ENCODE measurements around the gene ZFYVE28. TPM values are rescaled to one million over a fixed set of nuclear protein-coding genes. Genes with fewer than 3 reads are reported as not detected.

Gene ZFYVE28
- total and polyA plus RNA-seq, 8 donors: 4.9 to 88.8 (median 7.3) TPM

GRCh38 chr4:2285613-2286381, 132.6 kb downstream of the ZFYVE28 start:
- H3K4me3 ChIP-seq: no peak overlapping the region
- 80 to 83% (median 82%) methylated on average over 23 to 27 of the region's 27 CpGs for WGBS, 5 donors
- DNase-seq: no peak
- peaks cover 0 to 4% (median 2%) of the 10 kb centered on the region in 4 donors for H3K36me3 ChIP-seq
- H3K27ac ChIP-seq: no peak overlapping the region
- TF ChIP-seq EP300 (IDR thresholded peaks at IDR 0.05) (no peak), POLR2AphosphoS5 (IDR thresholded peaks at IDR 0.05) (no peak)
- no peaks in the 10 kb centered on the region for H3K9me3 ChIP-seq
- intact Hi-C loops (cut with DNase I; ENCODE audit: low total_unique reads): no loop called here
- H3K4me1 ChIP-seq: no peaks in the 10 kb centered on the region
- no peaks in the 10 kb centered on the region for H3K27me3 ChIP-seq

GRCh38 chr4:2284934-2285612, 133.4 kb downstream of the ZFYVE28 start:
- Histone ChIP-seq H3K36me3 (peaks cover 0 to 4% (median 2%) of the 10 kb centered on the region in 4 donors), H3K27ac (no peak overlapping the region), H3K4me1 (no peaks in the 10 kb centered on the region), H3K9me3 (no peaks in the 10 kb centered on the region), H3K27me3 (no peaks in the 10 kb centered on the region), H3K4me3 (no peak overlapping the region)
- intact Hi-C loops (cut with DNase I; ENCODE audit: low total_unique reads): no loop called here
- 80 to 90% (median 86%) methylated on average over 14 to 15 of the region's 15 CpGs for WGBS, 5 donors
- TF ChIP-seq CTCF (IDR thresholded peaks at IDR 0.05): no peak
- TF ChIP-seq EP300 (IDR thresholded peaks at IDR 0.05): no peak
- no peak for TF ChIP-seq POLR2AphosphoS5 (IDR thresholded peaks at IDR 0.05)
- no peak for TF ChIP-seq POLR2A (IDR thresholded peaks at IDR 0.05)
- DNase-seq: no peak

- no peak for DNase-seq
- WGBS, 5 donors: 92 to 96% (median 95%) methylated on average over 20 to 23 of the region's 23 CpGs
Observed at GRCh38 chr4:2284161-2284933, 134.1 kb downstream of the ZFYVE28 start.

GRCh38 chr4:2283199-2283711, 135.2 kb downstream of the ZFYVE28 start:
- peaks cover 0 to 4% (median 0%) of the 10 kb centered on the region in 4 donors for H3K36me3 ChIP-seq
- no peak overlapping the region for H3K4me3 ChIP-seq
- H3K4me1 ChIP-seq: no peaks in the 10 kb centered on the region
- 93 to 97% (median 96%) methylated on average over 3 of the region's 3 CpGs for WGBS, 5 donors
- intact Hi-C loops (cut with DNase I; ENCODE audit: low total_unique reads): no loop called here
- DNase-seq: no peak
- no peak overlapping the region for H3K27ac ChIP-seq
- H3K27me3 ChIP-seq: no peaks in the 10 kb centered on the region
- no peaks in the 10 kb centered on the region for H3K9me3 ChIP-seq
- TF ChIP-seq POLR2A (IDR thresholded peaks at IDR 0.05) (no peak), EP300 (IDR thresholded peaks at IDR 0.05) (no peak), CTCF (IDR thresholded peaks at IDR 0.05) (no peak), POLR2AphosphoS5 (IDR thresholded peaks at IDR 0.05) (no peak)

More at GRCh38 chr4:2284161-2284933, 134.1 kb downstream of the ZFYVE28 start:
- TF ChIP-seq POLR2AphosphoS5 (IDR thresholded peaks at IDR 0.05) (no peak), CTCF (IDR thresholded peaks at IDR 0.05) (no peak), EP300 (IDR thresholded peaks at IDR 0.05) (no peak), POLR2A (IDR thresholded peaks at IDR 0.05) (no peak)
- Histone ChIP-seq H3K4me3 (no peak overlapping the region), H3K27ac (no peak overlapping the region), H3K36me3 (peaks cover 0 to 4% (median 0%) of the 10 kb centered on the region in 4 donors), H3K4me1 (no peaks in the 10 kb centered on the region), H3K27me3 (no peaks in the 10 kb centered on the region), H3K9me3 (no peaks in the 10 kb centered on the region)
- intact Hi-C loops (cut with DNase I; ENCODE audit: low total_unique reads): no loop called here

Measured in stomach (tissue), 9 donors.